Lower leg skin (tissue), 3 donors: ENCODE measurements around the gene MTRF1L.

Experiments
- POLR2A ChIP-seq, 2 donors: fragments of 450-650 bp; IDR thresholded peaks; one replicate each; pipeline ENCODE4 v1.6.1; 2016 to 2017; ENCODE audit warnings: antibody characterized with exemption in 2 of 2, mild to moderate bottlenecking in 1 of 2, moderate library complexity in 1 of 2
- TF ChIP-seq, protein P1 (sequence below), 3 donors: fragments of 450-650 bp; IDR thresholded peaks; one replicate each; pipeline ENCODE4 v1.5.1; 2016; ENCODE audit warnings: antibody characterized with exemption in 3 of 3, mild to moderate bottlenecking in 3 of 3, moderate library complexity in 2 of 3

- TF ChIP-seq POLR2A (IDR thresholded peaks at IDR 0.05): no peak
- TF ChIP-seq, protein P1, sequence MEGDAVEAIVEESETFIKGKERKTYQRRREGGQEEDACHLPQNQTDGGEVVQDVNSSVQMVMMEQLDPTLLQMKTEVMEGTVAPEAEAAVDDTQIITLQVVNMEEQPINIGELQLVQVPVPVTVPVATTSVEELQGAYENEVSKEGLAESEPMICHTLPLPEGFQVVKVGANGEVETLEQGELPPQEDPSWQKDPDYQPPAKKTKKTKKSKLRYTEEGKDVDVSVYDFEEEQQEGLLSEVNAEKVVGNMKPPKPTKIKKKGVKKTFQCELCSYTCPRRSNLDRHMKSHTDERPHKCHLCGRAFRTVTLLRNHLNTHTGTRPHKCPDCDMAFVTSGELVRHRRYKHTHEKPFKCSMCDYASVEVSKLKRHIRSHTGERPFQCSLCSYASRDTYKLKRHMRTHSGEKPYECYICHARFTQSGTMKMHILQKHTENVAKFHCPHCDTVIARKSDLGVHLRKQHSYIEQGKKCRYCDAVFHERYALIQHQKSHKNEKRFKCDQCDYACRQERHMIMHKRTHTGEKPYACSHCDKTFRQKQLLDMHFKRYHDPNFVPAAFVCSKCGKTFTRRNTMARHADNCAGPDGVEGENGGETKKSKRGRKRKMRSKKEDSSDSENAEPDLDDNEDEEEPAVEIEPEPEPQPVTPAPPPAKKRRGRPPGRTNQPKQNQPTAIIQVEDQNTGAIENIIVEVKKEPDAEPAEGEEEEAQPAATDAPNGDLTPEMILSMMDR (IDR thresholded peaks at IDR 0.05): no peak
These were observed 41.8 kb upstream of the MTRF1L start for GRCh38 chr6:153044295-153044694.
